ENCODE data around the gene MED29. TPM values are rescaled to one million over a fixed set of nuclear protein-coding genes. Genes with fewer than 3 reads are reported as not detected.

Gene MED29
- total RNA-seq, 1 experiment from 2014 or later, result 37.1 TPM

DNA sequence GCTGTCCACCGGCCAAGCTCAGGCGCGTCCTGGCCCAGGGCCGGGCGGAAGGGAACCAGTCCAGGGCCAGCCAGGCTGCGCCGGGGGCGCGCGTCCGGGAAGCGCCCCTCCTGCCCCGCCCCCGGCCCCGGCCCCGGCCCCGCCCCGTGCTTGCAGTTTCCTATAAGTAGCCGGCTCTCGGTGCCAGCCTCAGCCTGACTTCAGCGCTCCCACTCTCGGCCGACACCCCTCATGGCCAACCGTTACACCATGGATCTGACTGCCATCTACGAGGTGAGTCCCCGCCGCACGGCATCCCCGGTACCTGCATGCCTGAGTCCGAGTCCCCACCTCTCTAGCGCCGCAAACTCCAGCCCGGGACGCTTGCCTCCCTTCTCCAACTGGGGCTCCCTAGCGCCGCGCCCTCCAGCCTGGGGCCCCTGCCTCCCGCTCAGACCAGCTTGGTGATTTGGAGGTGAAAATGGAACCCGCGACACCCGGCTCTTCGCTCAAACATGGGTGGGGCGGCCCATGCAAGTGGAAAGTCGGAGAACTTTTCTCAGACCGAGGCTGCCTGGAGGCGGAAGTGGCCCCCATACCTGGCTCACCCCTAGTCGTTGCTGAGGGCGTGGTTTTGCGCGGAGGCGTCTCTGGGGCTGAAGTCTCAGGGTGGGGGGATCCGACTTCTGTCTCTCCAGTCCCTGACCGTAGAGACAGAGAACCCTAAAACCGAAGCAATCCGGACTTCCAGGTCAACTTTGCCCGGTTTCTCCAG is 15.7 kb downstream of the MED29 start, which contains the start of gene ZFP36:
Gene ZFP36, plus strand, starts transcription at position 192 of the 754 bp plus-strand sequence. Its CDS starts 58 bp downstream, at position 250.
- TF ChIP-seq CTCF (conservative IDR thresholded peaks at IDR 0.05; ENCODE audit: low read depth, low read length), result 0 out of 2 replicates have a peak, but pooled peaks have one; percentile 8
- TF ChIP-seq EZH2 (IDR thresholded peaks at IDR 0.05; ENCODE audit: borderline replicate concordance, low read depth, low read length, poor library complexity, severe bottlenecking), result no peak
- peaks cover 7% of the 10 kb centered on the region for H3K36me3 ChIP-seq (ENCODE audit: insufficient read depth, low read length, poor library complexity, severe bottlenecking)
- ChIA-PET POLR2A (ENCODE audit: low non-redundant PET) (no interaction called here), CTCF (interaction anchor here (1.4 kb wide), 1 partner anchor 9 kb away, joined by 6 read pairs; no protein-coding TSS in a partner anchor)
- BruUV-seq (replicated peaks), result no TSS peak
- no peaks in the 10 kb centered on the region for H3K27me3 ChIP-seq (replicated peaks; ENCODE audit: insufficient read depth, low read depth, low read length, poor library complexity)
- intact Hi-C loops (cut with micrococcal nuclease; ENCODE audit: unreplicated experiment), result no loop called here
- H3K4me1 ChIP-seq (ENCODE audit: insufficient read depth, low read length, poor library complexity, severe bottlenecking), result peaks cover 54% of the 10 kb centered on the region
- no peaks in the 10 kb centered on the region for H3K9me3 ChIP-seq (ENCODE audit: low read depth, low read length, poor library complexity, severe bottlenecking)
- peak within 1 kb of the TSS; percentile 82 for H3K27ac ChIP-seq (ENCODE audit: low read depth, low read length, poor library complexity, severe bottlenecking)
- peak within 1 kb of the TSS; percentile 87 for H3K4me3 ChIP-seq (ENCODE audit: low read depth, low read length, poor library complexity, severe bottlenecking)
- DNase-seq (ENCODE audit: low spot score), result peak; percentile 76

DNA sequence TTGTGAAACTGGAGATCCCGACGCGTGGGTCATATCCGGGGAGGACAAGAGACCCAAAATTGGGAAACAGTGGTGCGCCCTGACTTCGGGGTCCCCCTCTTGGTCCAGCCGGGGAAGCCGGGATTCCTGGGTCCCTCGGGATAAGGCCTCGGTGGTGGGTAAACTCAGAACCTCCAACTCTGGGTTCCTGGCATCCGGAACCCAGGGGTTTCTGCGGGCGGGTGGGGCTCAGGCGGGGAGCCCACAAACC is 16.2 kb downstream of the MED29 start:
- Histone ChIP-seq H3K36me3 (ENCODE audit: insufficient read depth, low read length, poor library complexity, severe bottlenecking) (peaks cover 7% of the 10 kb centered on the region), H3K27ac (ENCODE audit: low read depth, low read length, poor library complexity, severe bottlenecking) (peak overlapping the region; percentile 82), H3K9me3 (ENCODE audit: low read depth, low read length, poor library complexity, severe bottlenecking) (no peaks in the 10 kb centered on the region), H3K27me3 (replicated peaks; ENCODE audit: insufficient read depth, low read depth, low read length, poor library complexity) (no peaks in the 10 kb centered on the region), H3K4me1 (ENCODE audit: insufficient read depth, low read length, poor library complexity, severe bottlenecking) (peaks cover 49% of the 10 kb centered on the region), H3K4me3 (ENCODE audit: low read depth, low read length, poor library complexity, severe bottlenecking) (peak overlapping the region; percentile 87)
- intact Hi-C loops (cut with micrococcal nuclease; ENCODE audit: unreplicated experiment), result no loop called here
- TF ChIP-seq EZH2 (IDR thresholded peaks at IDR 0.05; ENCODE audit: borderline replicate concordance, low read depth, low read length, poor library complexity, severe bottlenecking) (no peak), CTCF (conservative IDR thresholded peaks at IDR 0.05; ENCODE audit: low read depth, low read length) (no peak)
- ChIA-PET POLR2A (ENCODE audit: low non-redundant PET) (no interaction called here), CTCF (interaction anchor here (0.5 kb wide), 1 partner anchor 432 kb away, joined by 3 read pairs; the partner anchor contains the start of gene FBXO17)
- BruUV-seq (replicated peaks), result no TSS peak
- no peak for DNase-seq (ENCODE audit: low spot score)

DNA sequence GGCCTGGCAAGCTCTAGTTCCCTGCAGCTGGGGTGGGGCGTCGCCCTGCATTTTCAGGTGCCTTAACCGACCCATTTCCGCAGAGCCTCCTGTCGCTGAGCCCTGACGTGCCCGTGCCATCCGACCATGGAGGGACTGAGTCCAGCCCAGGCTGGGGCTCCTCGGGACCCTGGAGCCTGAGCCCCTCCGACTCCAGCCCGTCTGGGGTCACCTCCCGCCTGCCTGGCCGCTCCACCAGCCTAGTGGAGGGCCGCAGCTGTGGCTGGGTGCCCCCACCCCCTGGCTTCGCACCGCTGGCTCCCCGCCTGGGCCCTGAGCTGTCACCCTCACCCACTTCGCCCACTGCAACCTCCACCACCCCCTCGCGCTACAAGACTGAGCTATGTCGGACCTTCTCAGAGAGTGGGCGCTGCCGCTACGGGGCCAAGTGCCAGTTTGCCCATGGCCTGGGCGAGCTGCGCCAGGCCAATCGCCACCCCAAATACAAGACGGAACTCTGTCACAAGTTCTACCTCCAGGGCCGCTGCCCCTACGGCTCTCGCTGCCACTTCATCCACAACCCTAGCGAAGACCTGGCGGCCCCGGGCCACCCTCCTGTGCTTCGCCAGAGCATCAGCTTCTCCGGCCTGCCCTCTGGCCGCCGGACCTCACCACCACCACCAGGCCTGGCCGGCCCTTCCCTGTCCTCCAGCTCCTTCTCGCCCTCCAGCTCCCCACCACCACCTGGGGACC is 16.6 kb downstream of the MED29 start:
- no peaks in the 10 kb centered on the region for H3K9me3 ChIP-seq (ENCODE audit: low read depth, low read length, poor library complexity, severe bottlenecking)
- DNase-seq (ENCODE audit: low spot score), result no peak
- no peaks in the 10 kb centered on the region for H3K27me3 ChIP-seq (replicated peaks; ENCODE audit: insufficient read depth, low read depth, low read length, poor library complexity)
- POLR2A ChIA-PET (ENCODE audit: low non-redundant PET), result no interaction called here
- TF ChIP-seq CTCF (conservative IDR thresholded peaks at IDR 0.05; ENCODE audit: low read depth, low read length) (no peak), EZH2 (IDR thresholded peaks at IDR 0.05; ENCODE audit: borderline replicate concordance, low read depth, low read length, poor library complexity, severe bottlenecking) (no peak)
- peaks cover 7% of the 10 kb centered on the region for H3K36me3 ChIP-seq (ENCODE audit: insufficient read depth, low read length, poor library complexity, severe bottlenecking)
- peak overlapping the region; percentile 82 for H3K27ac ChIP-seq (ENCODE audit: low read depth, low read length, poor library complexity, severe bottlenecking)
- H3K4me1 ChIP-seq (ENCODE audit: insufficient read depth, low read length, poor library complexity, severe bottlenecking), result peaks cover 44% of the 10 kb centered on the region
- intact Hi-C loops (cut with micrococcal nuclease; ENCODE audit: unreplicated experiment), result no loop called here
- CTCF ChIA-PET, result interaction anchor here (0.5 kb wide), 1 partner anchor 432 kb away, joined by 3 read pairs; the partner anchor contains the start of gene FBXO17
- BruUV-seq (replicated peaks), result no TSS peak
- H3K4me3 ChIP-seq (ENCODE audit: low read depth, low read length, poor library complexity, severe bottlenecking), result peak overlapping the region; percentile 87

Data from A673 (cell line).